Fibroblast of the conjunctiva (primary cell): ENCODE data around the gene DGCR8.

ENCODE experiments used
- DNase-seq: peaks from one replicate; pipeline ENCODE4 v3.0.0-alpha.2; 2010; ENCODE audit warnings: low read depth

Gene DGCR8

DNA sequence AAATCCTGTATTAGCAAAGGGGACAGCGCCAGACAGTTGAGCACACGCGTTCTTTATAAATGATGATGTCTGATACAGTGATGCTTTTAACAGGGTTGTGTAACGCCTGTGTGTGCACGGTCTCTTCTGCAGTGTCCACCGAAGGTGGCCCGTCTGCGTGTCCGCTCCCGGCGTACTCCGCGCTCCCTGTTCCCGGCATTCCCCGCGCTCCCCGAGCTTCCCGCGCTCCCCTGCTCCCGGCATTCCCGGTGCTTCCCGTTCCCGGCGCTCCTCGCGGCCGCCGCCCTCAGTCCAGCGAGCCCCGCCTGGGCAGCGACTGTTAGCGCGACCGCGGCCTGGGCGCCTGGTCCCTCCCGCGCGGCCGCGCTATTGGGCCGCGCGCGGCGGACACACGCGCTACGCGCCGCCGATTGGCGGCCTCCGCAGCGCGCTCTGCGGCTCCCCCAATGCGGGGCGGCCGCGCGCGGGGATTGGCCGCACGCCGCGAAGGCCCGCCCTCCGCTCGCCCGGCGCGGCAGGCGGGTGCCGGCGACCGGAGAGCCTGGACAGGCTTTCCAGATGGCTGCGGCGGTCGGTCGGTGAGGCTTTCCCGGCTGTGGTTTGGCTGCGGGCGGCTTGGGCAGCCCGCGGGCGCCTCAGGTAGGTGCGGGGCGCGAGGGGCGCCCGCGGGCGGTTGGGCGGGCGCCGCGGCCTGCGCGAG lies at the start of gene DGCR8:
TSS of gene DGCR8 (plus strand) at position 497 of the 700 bp plus-strand sequence. CDS start 5,723 bp downstream, outside the sequence.
- peak; percentile 89 for DNase-seq

DNA sequence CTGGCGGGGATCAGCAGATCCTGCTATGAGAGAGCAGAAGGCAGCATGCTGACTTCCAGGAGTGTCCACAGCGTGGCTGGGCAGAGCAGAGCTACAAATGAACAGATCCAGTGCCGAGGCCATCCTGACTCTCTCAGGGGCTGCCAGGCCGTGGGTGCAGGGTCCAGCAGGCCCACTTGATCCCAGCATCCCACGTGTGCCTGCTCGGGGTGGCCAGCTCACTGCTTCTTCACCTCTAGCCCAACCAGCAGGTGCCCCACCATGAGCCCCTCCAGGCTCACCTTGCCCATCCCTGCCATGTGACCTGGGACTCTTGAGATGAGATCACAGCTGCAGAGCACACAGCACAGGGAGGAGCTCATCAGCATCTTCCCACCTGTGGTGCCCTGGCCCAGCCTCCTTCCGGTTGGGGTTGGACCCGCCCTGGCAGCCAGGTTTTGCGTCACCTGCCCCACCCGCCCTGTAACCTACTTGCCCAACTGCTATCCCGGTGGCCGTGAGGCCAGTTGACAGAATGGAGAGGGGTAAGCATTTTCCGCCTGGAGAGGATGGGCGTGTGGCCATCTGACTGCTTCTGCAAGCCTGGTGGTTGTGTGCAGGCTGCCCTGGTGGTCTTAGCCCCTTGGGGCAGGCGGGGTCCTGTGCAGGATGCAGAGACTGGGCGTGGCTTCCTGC lies 48.2 kb upstream of the DGCR8 start:
- no peak for DNase-seq

DNA sequence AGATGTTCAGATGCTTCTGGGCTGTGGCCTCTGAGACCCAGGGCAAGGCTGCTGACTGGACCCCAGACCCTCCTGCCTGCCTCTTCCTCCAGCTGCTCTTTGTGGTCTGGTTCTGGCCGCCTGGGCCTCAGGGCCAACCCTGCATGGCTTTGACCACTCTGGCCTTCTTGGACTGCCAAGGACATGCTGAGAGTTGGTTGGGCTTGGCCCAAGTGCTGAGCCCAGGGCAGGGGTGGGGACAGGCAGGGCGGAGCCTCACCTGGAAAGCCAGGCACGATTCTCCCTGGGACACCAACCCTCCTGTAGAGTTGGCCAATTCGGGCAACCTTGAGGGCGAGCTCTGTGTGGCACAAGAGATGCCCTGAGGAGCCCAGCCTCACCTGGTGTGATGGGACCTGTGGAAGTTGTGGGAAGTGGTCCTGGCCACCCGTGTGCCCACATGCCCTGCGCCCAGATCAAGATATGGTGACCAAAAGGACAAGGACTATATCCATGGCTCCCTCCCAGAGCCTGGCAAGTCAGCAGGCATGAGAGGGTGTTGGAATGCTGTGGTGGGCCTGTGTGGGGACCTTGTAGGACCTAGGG lies 47.5 kb upstream of the DGCR8 start:
- DNase-seq, result no peak

DNA sequence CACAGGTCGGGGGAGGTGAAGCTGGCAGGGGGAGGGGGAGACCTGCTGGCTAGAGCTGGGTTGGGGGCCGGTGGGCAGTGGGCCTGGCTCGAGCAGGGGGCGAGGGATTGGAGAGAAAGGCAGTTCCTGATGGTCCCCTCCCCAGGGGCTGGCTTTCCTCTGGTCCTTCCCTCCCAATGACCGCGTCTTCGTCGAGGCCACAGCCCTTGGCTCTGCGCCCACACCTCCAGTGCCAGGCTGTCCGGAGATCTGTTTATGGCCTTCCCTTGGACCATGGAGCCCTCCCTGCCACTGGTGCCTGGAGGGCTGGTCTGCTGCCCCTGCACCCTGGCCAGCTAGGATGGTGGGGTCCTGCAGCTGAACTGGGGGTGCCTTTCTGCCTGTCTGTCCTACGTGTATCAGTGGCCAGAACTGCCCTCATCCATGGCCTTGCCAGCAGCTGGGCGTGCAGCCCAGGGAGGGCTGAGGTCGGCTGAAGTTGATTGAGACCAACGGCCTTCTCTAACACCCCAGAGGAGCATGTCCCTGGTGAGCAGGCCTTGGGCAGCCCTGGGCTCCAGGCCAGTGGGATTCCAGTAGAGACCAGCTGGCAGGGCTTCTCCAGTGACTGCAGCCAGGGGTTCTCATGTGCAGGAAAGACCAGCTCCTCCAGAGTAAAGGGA lies 46.9 kb upstream of the DGCR8 start:
- no peak for DNase-seq

DNA sequence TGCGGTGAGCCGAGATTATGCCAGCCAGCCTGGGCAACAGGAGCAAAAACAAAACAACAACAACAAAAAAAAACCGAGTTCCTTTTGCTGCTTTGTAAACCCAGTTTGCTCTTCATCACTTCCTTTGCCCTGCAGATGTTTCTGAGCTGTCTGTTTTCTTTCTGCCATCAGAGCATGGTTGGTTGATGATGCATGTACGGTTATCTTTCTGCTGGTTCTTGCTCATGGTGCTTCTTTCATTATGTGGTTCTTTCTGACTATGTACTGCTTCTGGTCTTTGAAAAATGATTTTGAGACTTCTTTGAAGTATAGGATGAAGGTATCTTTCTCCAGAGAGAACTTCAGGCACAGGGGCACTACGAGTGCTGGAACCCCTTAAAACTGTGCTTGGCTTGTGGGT lies 45.9 kb upstream of the DGCR8 start:
- DNase-seq, result no peak

DNA sequence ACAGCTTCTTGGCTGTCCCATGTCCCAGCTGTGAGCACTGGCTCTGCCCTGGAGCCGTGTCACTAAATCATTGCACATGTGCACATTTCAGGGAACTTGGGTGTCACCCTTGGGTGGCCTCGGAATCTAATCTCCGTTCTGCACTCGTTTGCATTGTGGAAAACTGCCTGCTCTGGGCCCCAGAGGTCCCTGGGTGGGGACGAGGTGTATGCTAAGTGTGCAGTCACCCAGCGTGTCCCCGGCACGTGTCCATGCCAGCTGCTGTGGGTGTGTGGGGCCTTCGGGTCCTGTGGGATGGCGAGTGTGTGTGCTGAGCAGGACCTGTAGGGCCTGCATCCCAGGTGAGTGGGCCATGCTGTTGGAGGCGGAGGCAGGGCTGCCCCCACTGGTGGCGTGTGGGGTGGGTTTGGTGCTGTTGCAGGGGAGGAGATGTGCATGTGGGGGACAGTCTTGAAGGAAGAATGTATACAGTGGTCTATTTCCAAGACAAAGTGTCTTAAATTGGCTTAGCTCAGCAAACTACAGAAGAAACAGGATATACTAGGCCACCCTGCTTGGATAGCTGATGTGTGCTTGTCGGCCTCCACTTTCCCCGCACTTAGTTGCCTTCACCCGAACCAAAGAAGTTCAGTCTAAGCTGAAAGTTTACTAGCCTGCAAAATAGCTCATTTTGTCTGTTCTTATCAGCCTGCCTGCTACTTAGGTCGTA lies 44.5 kb upstream of the DGCR8 start:
- DNase-seq, result no peak

DNA sequence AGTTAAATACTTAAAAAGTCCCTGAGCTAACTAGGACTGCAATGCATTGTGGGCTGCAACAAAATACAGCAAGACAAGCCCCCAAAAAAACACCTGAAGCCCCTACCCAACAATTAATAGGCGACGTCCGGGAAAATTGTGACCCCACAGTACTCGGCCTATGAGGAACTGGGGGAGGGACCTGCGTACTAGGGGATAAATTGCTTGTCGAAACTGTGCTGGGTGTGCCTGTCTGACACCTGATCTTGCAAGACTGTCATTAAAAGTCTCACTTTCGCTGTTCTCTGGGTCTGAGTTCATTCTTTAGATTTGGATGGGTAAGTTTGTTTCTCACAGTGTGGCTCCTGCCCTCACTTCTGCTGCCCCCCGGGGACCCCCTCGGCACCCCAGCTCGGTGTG lies 44.0 kb upstream of the DGCR8 start:
- no peak for DNase-seq

DNA sequence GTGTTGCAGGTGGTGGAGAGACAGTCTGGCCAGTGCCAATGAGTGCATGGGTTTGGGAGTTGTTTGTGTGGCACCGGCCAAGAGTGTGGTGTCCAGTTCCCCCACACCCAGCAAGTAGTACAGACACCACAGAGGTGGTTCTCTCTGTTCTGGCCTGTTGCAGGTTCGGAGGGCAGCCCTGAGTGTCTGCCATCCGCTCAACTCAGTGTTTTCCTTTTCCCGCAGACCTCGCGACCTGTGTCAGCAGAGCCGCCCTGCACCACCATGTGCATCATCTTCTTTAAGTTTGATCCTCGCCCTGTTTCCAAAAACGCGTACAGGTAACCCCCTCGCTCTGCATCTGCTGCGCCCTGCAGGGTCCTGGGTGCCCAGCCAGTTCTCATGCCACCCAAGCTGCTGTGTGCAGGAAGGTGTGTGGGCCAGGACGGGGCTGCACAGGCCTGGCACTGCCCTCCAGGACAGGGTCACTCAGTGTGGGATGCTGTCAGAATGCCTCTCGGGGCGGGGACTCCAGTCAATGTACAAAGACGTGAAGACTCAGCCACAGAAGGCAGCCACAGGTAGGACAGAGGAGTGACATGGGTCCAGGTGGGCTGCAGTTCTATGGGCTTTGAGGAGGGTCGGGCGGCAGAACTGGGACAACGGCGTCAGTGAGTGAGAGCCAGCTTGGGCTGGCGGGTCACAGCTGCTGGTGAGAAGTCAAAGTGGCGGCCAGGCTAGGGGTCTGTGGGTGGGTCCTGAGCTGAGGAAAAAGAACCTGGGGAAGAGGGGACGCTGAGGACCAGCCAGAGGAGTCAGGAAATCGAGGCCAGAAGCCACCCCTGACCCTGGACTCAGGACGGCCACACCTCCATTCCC lies 43.3 kb upstream of the DGCR8 start:
- no peak for DNase-seq

DNA sequence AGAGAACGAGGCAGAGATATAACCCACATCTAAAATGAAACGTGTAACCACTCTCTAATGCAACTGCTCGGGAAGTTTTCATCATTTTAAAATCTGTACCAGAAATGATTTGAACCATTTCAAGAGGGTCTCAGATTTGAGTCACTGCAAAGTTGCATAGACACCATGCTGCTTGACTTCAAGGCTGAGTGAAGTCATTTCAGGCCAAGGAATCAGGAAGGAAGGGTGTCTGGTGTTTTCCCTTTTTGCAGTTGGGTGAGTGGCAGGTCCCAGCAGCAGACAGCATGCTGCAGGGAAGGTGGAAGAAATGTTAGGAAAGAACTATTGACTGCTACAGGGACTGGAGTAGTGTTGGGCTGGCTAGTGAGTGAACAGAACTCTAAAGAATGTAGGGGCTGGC lies 42.6 kb upstream of the DGCR8 start:
- no peak for DNase-seq

DNA sequence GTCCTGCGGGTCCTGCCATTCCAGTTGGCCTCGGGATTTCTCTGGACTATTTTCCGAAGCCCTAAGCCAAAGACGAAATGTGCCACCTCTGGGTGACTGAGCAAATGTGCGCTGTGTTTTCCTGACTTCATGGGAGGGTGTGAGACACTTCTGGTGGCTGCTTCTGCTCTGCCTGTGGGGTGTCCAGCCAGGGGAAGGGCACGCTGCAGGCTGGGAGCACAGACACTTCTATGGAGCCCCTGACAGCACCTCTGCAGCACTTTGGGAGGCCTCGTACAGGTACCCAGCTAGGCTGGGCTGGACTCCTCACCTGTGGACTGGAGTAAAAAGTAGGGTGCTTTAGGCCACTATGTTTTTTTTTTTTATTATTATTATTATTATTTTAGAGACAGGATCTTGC lies 41.5 kb upstream of the DGCR8 start:
- no peak for DNase-seq

DNA sequence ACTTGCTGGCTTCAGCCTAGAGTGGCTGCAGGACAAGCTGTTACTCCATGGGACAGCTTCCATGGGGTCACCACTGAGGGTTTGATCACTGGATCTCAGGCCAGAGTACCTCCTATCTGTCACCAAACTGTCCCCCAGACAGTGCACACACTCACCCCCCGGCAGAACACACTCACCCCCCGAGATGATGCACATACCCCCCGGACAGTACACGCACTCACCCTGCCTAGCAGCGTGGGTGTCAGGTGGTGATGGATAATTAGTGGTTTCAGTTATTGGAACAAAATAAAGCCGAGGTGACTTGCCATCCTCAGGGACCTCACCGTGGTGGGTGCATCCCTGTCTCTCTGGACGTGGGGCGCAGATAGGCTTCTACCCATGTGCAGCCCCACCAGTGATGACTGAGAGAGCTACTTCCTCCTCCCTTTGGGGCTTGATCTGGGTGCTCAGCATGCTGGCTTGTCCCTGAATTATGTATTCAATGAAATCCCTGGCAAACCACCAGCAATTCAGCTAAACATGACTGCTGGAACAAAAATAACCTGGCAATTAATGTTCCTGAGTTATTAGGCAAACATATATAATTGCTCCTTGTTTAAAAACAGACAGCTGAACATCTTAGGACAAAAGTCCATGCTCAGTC lies 40.2 kb upstream of the DGCR8 start:
- DNase-seq, result no peak

DNA sequence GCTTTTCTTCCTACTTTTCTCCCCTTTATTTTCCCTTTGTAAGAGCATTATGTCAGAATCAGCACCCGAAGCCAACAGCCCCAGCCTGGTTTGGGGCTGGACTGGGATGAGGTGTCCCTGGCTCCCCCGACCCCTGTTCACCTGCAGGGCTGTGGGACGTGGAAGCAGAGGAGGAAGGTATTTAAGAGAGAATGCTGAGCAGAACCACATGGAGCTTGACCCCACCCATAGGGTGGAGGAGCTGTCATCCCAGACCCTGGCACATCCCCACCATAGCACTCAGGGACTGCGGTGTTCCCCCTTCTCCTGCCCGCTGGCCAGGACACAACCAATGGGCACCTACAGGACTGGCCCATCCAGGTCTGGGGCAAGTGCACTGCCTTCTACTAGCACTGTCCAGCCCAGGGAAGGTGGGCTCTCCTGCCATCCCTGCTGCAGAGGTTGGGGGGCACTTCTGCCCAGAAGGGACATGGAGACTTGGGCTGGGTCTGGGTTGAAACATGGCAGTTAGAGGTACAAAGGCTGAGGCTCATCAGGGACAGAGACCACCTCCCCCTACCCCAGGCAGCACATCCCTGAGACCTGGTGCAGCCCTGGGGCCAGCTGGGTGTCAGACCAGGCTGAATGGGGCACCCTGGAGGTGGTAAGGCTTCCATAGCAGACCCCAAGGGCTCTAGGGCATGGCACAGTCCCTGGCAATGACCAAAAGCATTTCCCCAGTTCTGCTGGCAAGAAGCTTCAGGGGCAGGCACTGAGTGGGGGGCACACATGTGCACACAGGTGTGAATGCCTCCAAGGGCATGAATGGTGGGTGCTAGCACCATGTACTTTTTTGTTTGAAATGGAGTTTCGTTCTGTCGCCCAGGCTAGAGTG lies 39.5 kb upstream of the DGCR8 start:
- DNase-seq, result no peak

DNA sequence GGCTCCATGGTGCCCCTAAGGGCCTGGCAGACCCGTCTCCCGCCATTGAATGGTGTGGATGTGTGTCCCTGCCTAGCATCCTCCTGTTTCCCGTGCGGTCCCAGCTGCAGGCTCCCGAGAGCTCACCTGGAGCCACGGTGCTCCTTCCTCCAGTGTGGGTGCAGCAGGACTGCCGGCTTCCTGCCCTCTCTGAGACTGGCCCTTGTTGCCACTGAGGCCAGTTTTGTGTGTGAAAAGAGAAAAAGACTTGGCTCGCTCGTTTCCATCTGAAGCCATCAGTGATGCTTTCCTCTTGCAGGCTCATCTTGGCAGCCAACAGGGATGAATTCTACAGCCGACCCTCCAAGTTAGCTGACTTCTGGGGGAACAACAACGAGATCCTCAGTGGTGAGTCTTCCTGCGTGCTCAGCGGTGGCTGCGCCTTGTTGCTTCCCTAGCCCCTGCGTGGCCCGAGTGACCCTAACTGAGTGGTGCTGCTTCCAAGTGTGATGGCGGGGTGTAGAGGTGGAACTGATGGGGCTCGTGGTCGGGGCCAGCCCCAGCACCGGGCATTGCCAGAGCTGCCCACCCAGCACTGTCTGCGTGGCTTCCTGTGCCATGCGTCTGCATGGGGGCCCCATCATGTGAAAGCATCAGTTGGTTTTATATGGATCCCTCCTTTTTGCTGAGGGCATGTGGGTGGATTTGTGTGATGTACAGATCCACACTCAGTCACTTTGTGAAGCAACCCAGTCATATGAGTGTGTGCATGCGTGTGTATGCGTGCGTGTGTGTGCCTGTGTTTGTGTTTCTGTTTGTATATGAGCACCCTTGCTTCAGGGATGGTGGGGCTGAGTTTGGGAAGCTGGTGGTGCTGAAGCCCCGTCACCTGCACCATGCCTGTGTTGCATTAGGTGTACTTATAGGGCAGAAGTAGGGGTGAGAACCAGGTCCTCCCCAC lies 36.7 kb upstream of the DGCR8 start:
- DNase-seq, result no peak

DNA sequence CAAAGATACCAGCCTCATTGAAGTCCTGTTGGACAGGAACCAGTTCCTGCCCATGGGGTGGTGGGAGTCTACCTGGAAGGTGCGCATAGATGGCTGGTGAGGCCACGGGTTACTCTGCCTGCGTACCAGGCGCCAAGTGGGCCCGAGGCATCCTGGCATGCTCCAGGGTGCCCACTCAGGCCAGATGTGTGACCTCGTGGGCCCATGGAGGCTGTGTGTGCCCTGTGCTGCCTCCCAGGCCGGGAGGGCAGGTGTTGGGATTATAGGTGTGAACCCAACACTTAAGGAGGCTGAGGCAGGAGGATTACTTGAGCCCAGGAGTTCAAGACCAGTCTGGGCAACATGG lies 36.1 kb upstream of the DGCR8 start:
- no peak for DNase-seq

DNA sequence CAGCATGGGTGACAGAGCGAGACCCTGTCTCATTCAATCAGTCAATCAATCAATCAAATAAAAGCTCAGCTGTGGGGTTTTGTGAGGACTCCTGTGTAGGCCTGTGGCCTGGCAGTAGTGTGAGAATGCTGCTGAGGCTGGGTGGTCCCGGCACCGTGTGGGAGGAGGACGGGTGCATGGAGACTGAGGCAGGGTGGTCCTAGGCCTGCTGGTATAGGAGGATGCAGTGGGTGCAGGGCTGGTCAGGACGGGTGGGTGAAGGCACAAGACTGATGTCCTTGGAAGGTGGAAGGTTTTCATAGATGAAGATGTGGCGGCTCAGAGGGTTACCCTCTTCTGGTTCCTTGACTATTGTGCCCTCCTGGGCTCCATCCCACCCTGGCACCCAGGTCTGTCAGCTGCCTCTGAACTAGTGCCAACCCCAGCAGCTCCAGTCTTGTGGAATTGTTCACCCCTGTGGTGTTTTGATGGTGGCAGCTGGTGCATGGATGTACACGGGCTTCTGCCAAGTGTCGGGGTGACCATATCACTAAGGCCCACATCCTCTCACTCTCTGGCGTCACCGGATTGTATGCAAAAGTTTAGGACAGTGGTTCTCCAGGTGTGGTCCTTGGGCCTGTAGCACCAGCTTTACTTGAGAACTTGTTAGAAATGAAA lies 35.4 kb upstream of the DGCR8 start:
- no peak for DNase-seq

DNA sequence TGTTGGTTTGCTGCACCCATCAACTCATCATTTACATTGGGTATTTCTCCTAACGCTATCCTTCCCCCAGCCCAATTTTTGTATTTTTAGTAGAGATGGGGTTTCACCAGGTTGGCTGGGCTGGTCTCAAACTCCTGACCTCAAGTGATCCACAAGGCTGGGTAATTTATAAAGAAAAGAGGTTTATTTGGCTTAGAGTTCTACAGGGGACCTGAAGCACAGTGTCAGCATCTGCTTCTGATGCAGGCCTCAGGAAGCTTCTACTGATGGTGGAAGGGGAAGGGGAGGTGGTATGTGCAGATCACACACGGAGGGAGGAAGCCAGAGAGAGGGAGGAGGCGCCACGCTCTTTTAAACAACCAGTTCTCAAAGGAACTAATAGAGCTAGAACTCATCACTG lies 33.3 kb upstream of the DGCR8 start:
- no peak for DNase-seq

DNA sequence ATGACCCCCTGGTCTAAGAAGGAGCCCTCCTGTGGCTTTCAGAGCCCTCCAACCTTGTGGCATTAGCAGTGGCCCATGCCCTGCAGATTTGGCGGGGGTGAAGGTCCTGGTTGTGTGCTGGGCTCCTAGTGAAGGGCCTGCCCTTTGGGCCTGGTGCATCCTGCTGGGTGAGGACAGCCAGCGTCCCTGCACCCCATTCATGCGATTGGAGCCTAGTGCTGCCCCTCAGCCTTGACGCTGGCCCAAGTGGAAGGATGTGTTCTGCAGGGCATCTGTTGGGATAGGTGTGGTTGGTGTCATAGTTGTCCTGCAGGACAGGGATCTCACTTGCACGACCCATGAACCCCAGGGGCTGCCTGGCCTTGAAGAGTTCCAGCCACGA lies 28.1 kb upstream of the DGCR8 start:
- DNase-seq, result no peak
